HG03432 (cell line): ENCODE data around the gene TRPM4.
"Not testable (repeated sequence)": the region's sequence is repeated elsewhere in the genome, so short reads cannot be mapped to it uniquely, and the experiment has no call there.

Experiments used
- ATAC-seq: cut with Tn5 transposase; IDR thresholded peaks from one replicate; pipeline ENCODE4 v1.9.1; 2021; ENCODE audit warnings: mild to moderate bottlenecking, moderate library complexity; ENCODE audit not compliant: unreplicated experiment

The TRPM4 gene

GRCh38 chr19:49186108-49186507 lies 28.5 kb downstream of the TRPM4 start:
- no peak for ATAC-seq

GRCh38 chr19:49188626-49189200 lies 31.1 kb downstream of the TRPM4 start:
- no peak for ATAC-seq

- ATAC-seq = no peak
Measured at GRCh38 chr19:49189259-49189658, 31.7 kb downstream of the TRPM4 start.

- ATAC-seq = no peak
Measured at GRCh38 chr19:49190781-49191180, 33.2 kb downstream of the TRPM4 start.

- ATAC-seq = no peak
Measured at GRCh38 chr19:49193822-49194394, 36.3 kb downstream of the TRPM4 start.

- no peak for ATAC-seq
Measured at GRCh38 chr19:49194408-49194807, 36.8 kb downstream of the TRPM4 start.

- no peak for ATAC-seq
Measured at GRCh38 chr19:49196527-49197240, 39.1 kb downstream of the TRPM4 start.

- ATAC-seq = no peak
Measured at GRCh38 chr19:49200238-49200862, 42.8 kb downstream of the TRPM4 start.

GRCh38 chr19:49201042-49201441 lies 43.5 kb downstream of the TRPM4 start:
- ATAC-seq = no peak

GRCh38 chr19:49205114-49205513 lies 47.5 kb downstream of the TRPM4 start:
- no peak for ATAC-seq

- not testable (repeated sequence) for ATAC-seq
Measured at GRCh38 chr19:49209502-49209901, 51.9 kb downstream of the TRPM4 start.

- no peak for ATAC-seq
Measured at GRCh38 chr19:49210108-49210900, 52.7 kb downstream of the TRPM4 start.

- ATAC-seq = no peak
Measured at GRCh38 chr19:49210901-49211451, 53.4 kb downstream of the TRPM4 start.

GRCh38 chr19:49212016-49212701 lies 54.6 kb downstream of the TRPM4 start:
- no peak for ATAC-seq

- ATAC-seq = no peak
Measured at GRCh38 chr19:49213791-49214190, 56.2 kb downstream of the TRPM4 start.

- ATAC-seq = no peak
Measured at GRCh38 chr19:49214701-49215100, 57.1 kb downstream of the TRPM4 start.

- no peak for ATAC-seq
Measured at GRCh38 chr19:49216071-49216470, 58.5 kb downstream of the TRPM4 start.

GRCh38 chr19:49217382-49217781 lies 59.8 kb downstream of the TRPM4 start:
- no peak for ATAC-seq

GRCh38 chr19:49222011-49222410 lies 64.4 kb downstream of the TRPM4 start:
- no peak for ATAC-seq

- no peak for ATAC-seq
Measured at GRCh38 chr19:49222528-49222927, 64.9 kb downstream of the TRPM4 start.
